ENCODE data around the gene GPC2.

DNA sequence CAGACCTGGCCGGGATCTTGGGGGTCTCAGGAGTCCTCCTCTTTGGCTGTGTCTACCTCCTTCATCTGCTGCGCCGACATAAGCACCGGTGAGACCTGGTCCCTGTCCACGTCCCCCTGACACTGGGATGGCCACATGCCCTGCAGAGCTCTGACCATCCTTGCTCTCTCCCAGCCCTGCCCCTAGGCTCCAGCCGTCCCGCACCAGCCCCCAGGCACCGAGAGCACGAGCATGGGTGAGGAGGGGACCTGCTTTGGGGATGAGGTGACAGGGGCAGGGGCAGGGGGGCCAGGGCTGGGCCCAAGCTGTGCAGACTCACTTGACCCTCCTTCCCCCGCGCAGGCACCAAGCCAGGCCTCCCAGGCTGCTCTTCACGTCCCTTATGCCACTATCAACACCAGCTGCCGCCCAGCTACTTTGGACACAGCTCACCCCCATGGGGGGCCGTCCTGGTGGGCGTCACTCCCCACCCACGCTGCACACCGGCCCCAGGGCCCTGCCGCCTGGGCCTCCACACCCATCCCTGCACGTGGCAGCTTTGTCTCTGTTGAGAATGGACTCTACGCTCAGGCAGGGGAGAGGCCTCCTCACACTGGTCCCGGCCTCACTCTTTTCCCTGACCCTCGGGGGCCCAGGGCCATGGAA is 43.5 kb upstream of the GPC2 start:
- TF ChIP-seq, protein P1, sequence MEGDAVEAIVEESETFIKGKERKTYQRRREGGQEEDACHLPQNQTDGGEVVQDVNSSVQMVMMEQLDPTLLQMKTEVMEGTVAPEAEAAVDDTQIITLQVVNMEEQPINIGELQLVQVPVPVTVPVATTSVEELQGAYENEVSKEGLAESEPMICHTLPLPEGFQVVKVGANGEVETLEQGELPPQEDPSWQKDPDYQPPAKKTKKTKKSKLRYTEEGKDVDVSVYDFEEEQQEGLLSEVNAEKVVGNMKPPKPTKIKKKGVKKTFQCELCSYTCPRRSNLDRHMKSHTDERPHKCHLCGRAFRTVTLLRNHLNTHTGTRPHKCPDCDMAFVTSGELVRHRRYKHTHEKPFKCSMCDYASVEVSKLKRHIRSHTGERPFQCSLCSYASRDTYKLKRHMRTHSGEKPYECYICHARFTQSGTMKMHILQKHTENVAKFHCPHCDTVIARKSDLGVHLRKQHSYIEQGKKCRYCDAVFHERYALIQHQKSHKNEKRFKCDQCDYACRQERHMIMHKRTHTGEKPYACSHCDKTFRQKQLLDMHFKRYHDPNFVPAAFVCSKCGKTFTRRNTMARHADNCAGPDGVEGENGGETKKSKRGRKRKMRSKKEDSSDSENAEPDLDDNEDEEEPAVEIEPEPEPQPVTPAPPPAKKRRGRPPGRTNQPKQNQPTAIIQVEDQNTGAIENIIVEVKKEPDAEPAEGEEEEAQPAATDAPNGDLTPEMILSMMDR (conservative IDR thresholded peaks at IDR 0.05; ENCODE audit: low read depth, low read length): no peak
- TF ChIP-seq EZH2 (IDR thresholded peaks at IDR 0.05; ENCODE audit: borderline replicate concordance, low read depth, low read length, poor library complexity, severe bottlenecking): no peak

Measured in A673 (cell line).